Uterus (tissue), 4 donors: Measurements from ENCODE around the gene SYVN1. TPM values are rescaled to one million over a fixed set of nuclear protein-coding genes. Genes with fewer than 3 reads are reported as not detected.

Source experiments
- DNase-seq, 2 donors: peaks; one replicate each; pipeline ENCODE4 v3.0.0-alpha.2; 2019 to 2020
- H3K27ac ChIP-seq, 2 donors: fragments of 200-600 bp; sonication (generic); 1 replicate in 1 of 2; 2 replicates in 1 of 2; pipeline ENCODE4 v1.5.1; 2016 to 2018
- H3K27me3 ChIP-seq, 2 donors: fragments of 200-600 bp; sonication (generic); one replicate each; pipeline ENCODE4 v1.5.1; 2018 to 2019; ENCODE audit warnings: control low read depth in 1 of 2
- H3K36me3 ChIP-seq, 2 donors: fragments of 200-600 bp; sonication (generic); one replicate each; pipeline ENCODE4 v1.5.1; 2019; ENCODE audit warnings: control low read depth in 1 of 2
- H3K4me1 ChIP-seq, 2 donors: fragments of 200-600 bp; sonication (generic); one replicate each; pipeline ENCODE4 v1.5.1; 2018 to 2019; ENCODE audit warnings: control low read depth in 1 of 2
- H3K4me3 ChIP-seq, 2 donors: fragments of 200-600 bp; sonication (generic); 1 replicate in 1 of 2; 2 replicates in 1 of 2; pipeline ENCODE4 v1.5.1; 2018 to 2019; ENCODE audit warnings: mild to moderate bottlenecking in 1 of 2
- H3K9me3 ChIP-seq, 2 donors: fragments of 200-600 bp; sonication (generic); one replicate each; pipeline ENCODE4 v1.5.1; 2019; ENCODE audit warnings: control low read depth in 1 of 2
- POLR2A ChIP-seq, 2 donors: fragments of 450-650 bp; IDR thresholded peaks; one replicate each; pipeline ENCODE4 v1.6.1; 2016; ENCODE audit warnings: antibody characterized with exemption in 2 of 2, mild to moderate bottlenecking in 1 of 2, moderate library complexity in 1 of 2
- intact Hi-C: fragments of 100-400 bp; cut with DNase I; formaldehyde crosslinking; loops from one replicate; pipeline ENCODE4 v1.15.1; 2023; ENCODE audit warnings: low total_unique reads
- total RNA-seq, 4 donors: library from RNA; depleted of rRNA in 3 of 4; stranded (reverse); fragments of >200 nt in 3 of 4; gene quantifications; one replicate each; pipeline versions ENCODE4 v1.1.0 to v1.2.4, GENCODE V29; 2014 to 2023
- TF ChIP-seq, protein P1 (sequence below), 4 experiments: fragments of 200-600 bp in 2 of 4; fragments of 450-650 bp in 2 of 4; sonication (generic) in 2 of 4; IDR thresholded peaks; one replicate each; pipeline ENCODE4 v1.5.1; 2016 to 2019; ENCODE audit warnings: antibody characterized with exemption in 4 of 4, mild to moderate bottlenecking in 2 of 4, moderate library complexity in 1 of 4
- donor health status: DM: yes; HTN: yes; CAD: no.

Gene SYVN1
- total RNA-seq, 4 donors from 2014 or later: 34.7 to 88.8 (median 60.5) TPM

DNA sequence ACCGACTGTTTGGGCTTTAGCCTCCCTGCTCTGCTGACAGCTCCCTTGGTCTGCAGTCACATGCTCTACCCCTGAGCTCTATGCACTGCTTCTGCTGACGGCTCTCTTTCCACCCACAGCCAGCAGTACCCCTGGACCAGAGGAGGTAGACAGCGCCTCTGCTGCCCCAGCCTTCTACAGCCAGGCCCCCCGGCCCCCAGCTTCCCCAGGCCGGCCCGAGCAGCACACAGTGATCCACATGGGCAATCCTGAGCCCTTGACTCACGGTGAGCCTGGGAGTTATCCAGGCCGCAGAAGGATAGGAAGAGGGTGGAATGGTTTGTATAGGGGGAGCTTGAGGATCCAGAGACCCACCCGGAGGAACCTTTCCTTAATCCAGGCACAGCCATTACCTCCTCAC, 47.5 kb downstream of the SYVN1 start:
- Histone ChIP-seq H3K36me3 (no peaks in the 10 kb centered on the region), H3K27me3 (no peaks in the 10 kb centered on the region), H3K4me3 (no peak overlapping the region), H3K27ac (no peak overlapping the region), H3K4me1 (peaks cover 0 to 6% of the 10 kb centered on the region in 2 donors), H3K9me3 (no peaks in the 10 kb centered on the region)
- no peak for DNase-seq
- intact Hi-C loops: no loop called here
- TF ChIP-seq, protein P1, sequence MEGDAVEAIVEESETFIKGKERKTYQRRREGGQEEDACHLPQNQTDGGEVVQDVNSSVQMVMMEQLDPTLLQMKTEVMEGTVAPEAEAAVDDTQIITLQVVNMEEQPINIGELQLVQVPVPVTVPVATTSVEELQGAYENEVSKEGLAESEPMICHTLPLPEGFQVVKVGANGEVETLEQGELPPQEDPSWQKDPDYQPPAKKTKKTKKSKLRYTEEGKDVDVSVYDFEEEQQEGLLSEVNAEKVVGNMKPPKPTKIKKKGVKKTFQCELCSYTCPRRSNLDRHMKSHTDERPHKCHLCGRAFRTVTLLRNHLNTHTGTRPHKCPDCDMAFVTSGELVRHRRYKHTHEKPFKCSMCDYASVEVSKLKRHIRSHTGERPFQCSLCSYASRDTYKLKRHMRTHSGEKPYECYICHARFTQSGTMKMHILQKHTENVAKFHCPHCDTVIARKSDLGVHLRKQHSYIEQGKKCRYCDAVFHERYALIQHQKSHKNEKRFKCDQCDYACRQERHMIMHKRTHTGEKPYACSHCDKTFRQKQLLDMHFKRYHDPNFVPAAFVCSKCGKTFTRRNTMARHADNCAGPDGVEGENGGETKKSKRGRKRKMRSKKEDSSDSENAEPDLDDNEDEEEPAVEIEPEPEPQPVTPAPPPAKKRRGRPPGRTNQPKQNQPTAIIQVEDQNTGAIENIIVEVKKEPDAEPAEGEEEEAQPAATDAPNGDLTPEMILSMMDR (IDR thresholded peaks at IDR 0.05): no peak
- no peak for TF ChIP-seq POLR2A (IDR thresholded peaks at IDR 0.05)

DNA sequence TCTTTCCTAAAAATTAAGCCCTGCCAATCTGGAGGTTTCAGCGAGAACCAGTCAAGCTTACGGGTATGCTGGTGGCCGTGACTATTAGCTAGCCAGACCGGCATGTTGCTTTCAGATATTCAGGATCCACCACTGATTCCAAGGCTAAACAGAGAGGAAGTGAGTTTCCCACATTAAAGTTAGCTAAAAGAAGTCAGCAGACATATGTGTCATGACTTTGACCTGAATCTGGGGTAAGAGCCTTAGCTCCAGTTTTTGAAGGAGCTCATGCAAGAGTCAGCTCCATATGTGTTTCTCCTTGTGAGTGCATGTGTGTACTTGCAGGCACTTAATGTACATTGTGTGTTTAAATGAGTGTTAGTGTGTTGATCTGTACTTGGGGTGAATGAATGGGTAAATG, 48.9 kb downstream of the SYVN1 start:
- peaks cover 0 to 6% of the 10 kb centered on the region in 2 donors for H3K4me1 ChIP-seq
- intact Hi-C loops: no loop called here
- no peak for TF ChIP-seq POLR2A (IDR thresholded peaks at IDR 0.05)
- TF ChIP-seq, protein P1 (IDR thresholded peaks at IDR 0.05): no peak

DNA sequence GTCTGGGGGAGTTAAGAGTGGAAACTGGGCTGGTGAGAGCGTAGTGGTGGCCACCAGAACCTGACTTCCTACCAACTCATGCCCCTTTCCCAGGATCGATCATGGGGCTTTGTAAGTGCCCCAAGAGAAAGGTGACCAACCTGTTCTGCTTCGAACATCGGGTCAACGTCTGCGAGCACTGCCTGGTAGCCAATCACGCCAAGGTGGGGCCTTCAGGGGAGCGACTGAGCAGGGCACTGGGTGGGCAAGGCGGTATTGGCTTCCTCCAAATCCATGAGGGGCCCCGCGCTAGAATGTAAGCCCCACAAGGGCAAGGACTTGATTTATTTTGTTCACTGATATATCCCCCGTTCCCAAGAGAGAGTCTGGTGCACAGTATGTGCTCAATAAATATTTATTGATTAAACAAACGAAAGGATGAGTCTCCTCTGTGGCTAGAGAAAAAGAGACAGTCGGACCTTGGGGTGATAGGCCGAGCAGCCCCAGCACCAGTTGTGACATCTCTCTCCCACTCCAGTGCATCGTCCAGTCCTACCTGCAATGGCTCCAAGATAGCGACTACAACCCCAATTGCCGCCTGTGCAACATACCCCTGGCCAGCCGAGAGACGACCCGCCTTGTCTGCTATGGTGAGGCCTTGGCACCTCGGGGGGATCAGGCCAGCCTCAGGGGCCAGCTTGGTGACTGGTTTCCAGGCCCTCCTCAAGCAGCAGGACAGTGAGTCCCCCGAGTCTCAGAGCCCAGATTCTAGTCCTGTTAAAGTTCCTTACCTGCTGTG, 49.5 kb downstream of the SYVN1 start:
- H3K9me3 ChIP-seq: no peaks in the 10 kb centered on the region
- no peaks in the 10 kb centered on the region for H3K36me3 ChIP-seq
- no peak for DNase-seq
- H3K4me1 ChIP-seq: peaks cover 0 to 6% of the 10 kb centered on the region in 2 donors
- H3K4me3 ChIP-seq: peak overlapping the region; percentile 53 to 83
- H3K27ac ChIP-seq: peak overlapping the region; percentile 82 to 96
- TF ChIP-seq POLR2A (IDR thresholded peaks at IDR 0.05): no peak
- TF ChIP-seq, protein P1 (IDR thresholded peaks at IDR 0.05): no peak
- H3K27me3 ChIP-seq: no peaks in the 10 kb centered on the region
- intact Hi-C loops: no loop called here

More for the DNA sequence above, 48.9 kb downstream of the SYVN1 start:
- no peaks in the 10 kb centered on the region for H3K27me3 ChIP-seq
- no peak overlapping the region for H3K27ac ChIP-seq
- DNase-seq: no peak
- H3K4me3 ChIP-seq: no peak overlapping the region
- H3K36me3 ChIP-seq: no peaks in the 10 kb centered on the region
- H3K9me3 ChIP-seq: no peaks in the 10 kb centered on the region

DNA sequence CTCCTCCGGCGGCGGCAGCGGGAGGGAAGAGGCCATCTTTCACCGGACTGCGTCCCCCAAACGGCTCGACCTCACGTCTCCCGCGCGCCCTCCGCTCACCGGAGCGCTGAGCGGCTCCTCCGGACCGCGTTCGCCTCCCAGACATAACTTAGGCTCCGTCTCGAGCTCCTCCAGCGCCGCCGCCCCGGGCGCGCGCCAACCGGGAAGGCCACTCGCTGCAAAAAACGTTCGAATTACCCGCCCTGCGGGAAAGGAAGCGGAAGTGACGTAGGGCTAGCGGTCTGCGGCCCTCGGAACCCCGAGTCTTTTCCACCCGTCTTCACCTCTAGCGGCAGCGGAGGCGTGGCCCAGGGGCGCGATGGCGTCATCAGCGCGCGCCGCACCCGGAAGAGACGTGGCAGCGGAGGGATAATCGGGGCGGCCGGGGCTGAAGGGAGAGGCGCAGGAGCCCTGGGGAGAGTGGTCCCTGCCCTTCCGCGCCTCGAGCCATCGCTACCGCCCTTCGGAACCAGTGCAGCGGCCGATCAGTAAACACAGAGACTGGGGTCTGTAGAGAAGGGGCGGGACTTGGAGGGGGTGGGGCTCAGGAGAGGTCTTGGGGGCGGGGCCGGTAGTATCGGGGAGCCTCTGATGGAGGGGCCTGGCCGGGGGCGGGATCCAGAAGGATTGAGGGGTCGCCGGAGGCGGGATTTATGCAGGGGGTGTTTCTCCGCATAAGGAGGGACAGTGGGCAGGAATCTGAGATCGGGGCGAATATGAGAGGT, 50.3 kb downstream of the SYVN1 start, which contains the start of the genes CDCA5 and ZFPL1:
Gene CDCA5, minus strand, starts transcription at position 207 of the 764 bp plus-strand sequence. Its CDS starts 62 bp downstream, at position 145.
Gene ZFPL1, plus strand, starts transcription at position 389 of the 764 bp plus-strand sequence. CDS start 477 bp downstream, outside the sequence.
- H3K9me3 ChIP-seq: no peaks in the 10 kb centered on the region
- DNase-seq: peak; percentile 94 to 96
- H3K4me3 ChIP-seq: peak within 1 kb of the TSS; percentile 53 to 83
- intact Hi-C loops: no loop called here
- H3K4me1 ChIP-seq: peaks cover 0 to 6% of the 10 kb centered on the region in 2 donors
- TF ChIP-seq, protein P1 (IDR thresholded peaks at IDR 0.05): peak in 2 of 4 experiments; percentile 20 to 38
- TF ChIP-seq POLR2A (IDR thresholded peaks at IDR 0.05): peak in 1 of 2 donors; percentile 74
- H3K27ac ChIP-seq: peak within 1 kb of the TSS; percentile 82 to 96
- no peaks in the 10 kb centered on the region for H3K36me3 ChIP-seq
- no peaks in the 10 kb centered on the region for H3K27me3 ChIP-seq
